ENCODE data around the gene TKTL1.

Gene TKTL1

DNA sequence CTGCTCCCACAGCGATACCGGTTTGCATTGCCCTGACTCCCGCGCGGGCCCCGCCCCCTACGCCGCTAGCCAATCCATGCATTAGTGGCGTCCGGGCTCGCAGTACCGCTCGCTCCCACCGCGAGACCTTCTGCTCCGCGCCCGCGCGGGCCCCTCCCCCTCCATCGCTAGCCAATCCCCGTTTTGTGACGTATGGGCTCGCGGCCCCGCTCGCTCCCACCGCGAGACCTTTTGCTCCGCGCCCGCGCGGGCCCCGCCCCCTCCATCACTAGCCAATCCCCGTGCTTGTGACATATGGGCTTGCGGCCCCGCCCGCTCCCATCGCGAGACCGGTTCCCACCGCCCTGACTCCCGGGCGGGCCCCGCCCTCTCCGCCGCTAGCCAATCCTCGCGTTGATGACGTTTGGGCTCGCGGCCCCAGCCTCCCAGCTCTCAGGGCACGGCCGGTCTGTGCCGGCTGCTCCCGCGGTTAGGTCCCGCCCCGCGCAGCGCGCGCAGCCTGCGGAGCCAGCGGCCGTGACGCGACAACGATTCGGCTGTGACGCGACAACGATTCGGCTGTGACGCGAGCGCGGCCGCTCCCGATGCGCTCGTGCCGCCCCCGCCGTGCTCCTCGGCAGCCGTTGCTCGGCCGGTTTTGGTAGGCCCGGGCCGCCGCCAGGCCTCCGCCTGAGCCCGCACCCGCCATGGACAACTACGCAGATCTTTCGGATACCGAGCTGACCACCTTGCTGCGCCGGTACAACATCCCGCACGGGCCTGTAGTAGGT is 83.4 kb downstream of the TKTL1 start, which contains the start of gene EMD:
Gene EMD (plus strand): TSS at position 497 of the 770 bp plus-strand sequence. CDS start 190 bp downstream, at position 687.
- DNase-seq: peak; percentile 97

DNA sequence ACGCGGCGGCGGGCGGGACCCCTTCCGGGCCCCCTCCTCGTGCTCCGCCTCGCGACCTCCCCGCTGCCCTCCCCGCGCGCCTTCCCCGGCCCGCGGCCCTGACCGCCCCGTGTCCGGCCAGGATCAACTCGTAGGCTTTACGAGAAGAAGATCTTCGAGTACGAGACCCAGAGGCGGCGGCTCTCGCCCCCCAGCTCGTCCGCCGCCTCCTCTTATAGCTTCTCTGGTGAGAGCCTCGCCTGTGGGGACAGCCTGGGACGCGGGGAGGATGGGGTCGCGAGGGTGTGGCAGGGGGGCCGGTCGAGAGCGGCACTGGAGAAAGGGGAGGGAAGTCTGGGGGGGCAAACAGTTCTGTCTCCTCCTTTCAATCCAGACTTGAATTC is 84.0 kb downstream of the TKTL1 start:
- no peak for DNase-seq

Data from CD4-positive, alpha-beta T cell treated with Interleukin-10 for 1 hour (primary cell).